ENCODE data around the gene CDCA5. TPM values are rescaled to one million over a fixed set of nuclear protein-coding genes. Genes with fewer than 3 reads are reported as not detected.

Gene CDCA5
- polyA plus RNA-seq, 1 donor, result 8.1 TPM

- no peak for DNase-seq (ENCODE audit: low read depth)
Measured at GRCh38 chr11:65045061-65045460, 38.8 kb downstream of the CDCA5 start.

GRCh38 chr11:65043881-65044501 lies 39.8 kb downstream of the CDCA5 start:
- no peak for DNase-seq (ENCODE audit: low read depth)

GRCh38 chr11:65042891-65043290 lies 40.9 kb downstream of the CDCA5 start:
- no peak for DNase-seq (ENCODE audit: low read depth)

- peak; percentile 69 for DNase-seq (ENCODE audit: low read depth)
Measured at GRCh38 chr11:65040847-65041622, 42.8 kb downstream of the CDCA5 start, which contains the start of gene SAC3D1. TSS of gene SAC3D1 (plus strand) at chr11:65041210. CDS start at chr11:65041293, 83 bp downstream.

GRCh38 chr11:65040520-65040846 lies 43.4 kb downstream of the CDCA5 start:
- DNase-seq (ENCODE audit: low read depth), result no peak

- DNase-seq (ENCODE audit: low read depth), result no peak
Measured at GRCh38 chr11:65036931-65037330, 46.9 kb downstream of the CDCA5 start.

GRCh38 chr11:65035579-65035978 lies 48.3 kb downstream of the CDCA5 start:
- DNase-seq (ENCODE audit: low read depth), result no peak

- DNase-seq (ENCODE audit: low read depth), result no peak
Measured at GRCh38 chr11:65034423-65034822, 49.4 kb downstream of the CDCA5 start.

- no peak for DNase-seq (ENCODE audit: low read depth)
Measured at GRCh38 chr11:65032216-65032615, 51.6 kb downstream of the CDCA5 start.

Other genes starting within 250 kb of the CDCA5 start
- gene CDC42BPG, start 239.4 kb downstream of the CDCA5 start, polyA plus RNA-seq (ENCODE audit: insufficient read length), result 0.91 TPM
- gene EHD1, start 205.4 kb downstream of the CDCA5 start, polyA plus RNA-seq (ENCODE audit: insufficient read length), result 105 TPM
- 12.0 TPM for gene ATG2A, start 166.8 kb downstream of the CDCA5 start, polyA plus RNA-seq (ENCODE audit: insufficient read length)
- 9.9 TPM for gene PPP2R5B, start 159.4 kb downstream of the CDCA5 start, polyA plus RNA-seq (ENCODE audit: insufficient read length)
- gene GPHA2, start 148.1 kb downstream of the CDCA5 start, polyA plus RNA-seq (ENCODE audit: insufficient read length), result 0.35 TPM
- gene MAJIN, start 111.9 kb downstream of the CDCA5 start, polyA plus RNA-seq (ENCODE audit: insufficient read length), result not detected
- 0.97 TPM for gene BATF2, start 87.1 kb downstream of the CDCA5 start, polyA plus RNA-seq (ENCODE audit: insufficient read length)
- 93.7 TPM for gene ARL2, start 69.9 kb downstream of the CDCA5 start, polyA plus RNA-seq (ENCODE audit: insufficient read length)
- 25.1 TPM for gene SNX15, start 56.6 kb downstream of the CDCA5 start, polyA plus RNA-seq (ENCODE audit: insufficient read length)
- gene SAC3D1, start 42.8 kb downstream of the CDCA5 start, polyA plus RNA-seq (ENCODE audit: insufficient read length), result 12.5 TPM
- 6.4 TPM for gene NAALADL1, start 25.5 kb downstream of the CDCA5 start, polyA plus RNA-seq (ENCODE audit: insufficient read length)
- 21.0 TPM for gene ZFPL1, start 182 bp upstream of the CDCA5 start, polyA plus RNA-seq (ENCODE audit: insufficient read length)
- 123 TPM for gene VPS51, start 12.2 kb upstream of the CDCA5 start, polyA plus RNA-seq (ENCODE audit: insufficient read length)
- 16.4 TPM for gene TM7SF2, start 27.8 kb upstream of the CDCA5 start, polyA plus RNA-seq (ENCODE audit: insufficient read length)
- gene ZNHIT2, start 33.7 kb upstream of the CDCA5 start, polyA plus RNA-seq (ENCODE audit: insufficient read length), result 4.3 TPM
- gene FAU, start 38.1 kb upstream of the CDCA5 start, polyA plus RNA-seq (ENCODE audit: insufficient read length), result 1,074 TPM
- gene MRPL49, start 38.3 kb upstream of the CDCA5 start, polyA plus RNA-seq (ENCODE audit: insufficient read length), result 24.2 TPM
- 38.2 TPM for gene SYVN1, start 50.5 kb upstream of the CDCA5 start, polyA plus RNA-seq (ENCODE audit: insufficient read length)
- not detected for gene SPDYC, start 86.2 kb upstream of the CDCA5 start, polyA plus RNA-seq (ENCODE audit: insufficient read length)
- gene CAPN1, start 97.9 kb upstream of the CDCA5 start, polyA plus RNA-seq (ENCODE audit: insufficient read length), result 73.1 TPM
- gene POLA2, start 177.9 kb upstream of the CDCA5 start, polyA plus RNA-seq (ENCODE audit: insufficient read length), result 28.8 TPM
- 32.5 TPM for gene CDC42EP2, start 230.8 kb upstream of the CDCA5 start, polyA plus RNA-seq (ENCODE audit: insufficient read length)
- gene DPF2, start 249.8 kb upstream of the CDCA5 start, polyA plus RNA-seq (ENCODE audit: insufficient read length), result 42.2 TPM

All from forelimb muscle (tissue), 1 donor.